GM12878 (cell line): ENCODE measurements around the gene PTPMT1. TPM values are rescaled to one million over a fixed set of nuclear protein-coding genes. Genes with fewer than 3 reads are reported as not detected.

Source experiments
- ATF7 ChIP-seq: fragments of 450-650 bp; IDR thresholded peaks from 2 replicates; pipeline ENCODE4 v1.6.1; 2016; ENCODE audit warnings: low read depth, mild to moderate bottlenecking
- CHD1 ChIP-seq: IDR thresholded peaks from 2 replicates; pipeline ENCODE4 v1.6.1; 2012; ENCODE audit warnings: low read depth, low read length, improper control_type of control experiment
- CHD2 ChIP-seq: IDR thresholded peaks from 2 replicates; pipeline ENCODE4 v1.6.1; 2011; ENCODE audit warnings: low read depth, low read length, improper control_type of control experiment, borderline replicate concordance
- EED ChIP-seq: sonication (generic); IDR thresholded peaks from 2 replicates; pipeline ENCODE4 v1.6.1; 2016; ENCODE audit warnings: antibody characterized with exemption, low read depth
- FOS ChIP-seq: IDR thresholded peaks from 3 replicates; pipeline ENCODE4 v1.6.1; 2011; ENCODE audit warnings: borderline replicate concordance; ENCODE audit not compliant: insufficient read length; ENCODE audit errors: extremely low read depth
- FOXM1 ChIP-seq: IDR thresholded peaks from 2 replicates; pipeline ENCODE4 v1.6.1; 2012; ENCODE audit warnings: low read depth, mild to moderate bottlenecking, inconsistent platforms, low read length, moderate library complexity
- IKZF2 ChIP-seq, 2 experiments: fragments of 450-650 bp; IDR thresholded peaks; 2 replicates each; pipeline ENCODE4 v1.6.1; 2017; ENCODE audit warnings: mild to moderate bottlenecking in 2 of 2, moderate library complexity in 2 of 2
- JUND ChIP-seq: IDR thresholded peaks from 2 replicates; pipeline ENCODE4 v1.6.1; 2012; ENCODE audit warnings: low read depth, mild to moderate bottlenecking, low read length, improper control_type of control experiment, moderate library complexity
- KAT2A ChIP-seq: conservative IDR thresholded peaks from 2 replicates; pipeline ENCODE4 v1.6.1; 2011; ENCODE audit warnings: low read depth, low read length; ENCODE audit not compliant: control insufficient read depth
- KDM1A ChIP-seq: fragments of 200-600 bp; sonication (generic); IDR thresholded peaks from 2 replicates; pipeline ENCODE4 v1.6.1; 2016; ENCODE audit warnings: borderline replicate concordance
- MTA3 ChIP-seq: IDR thresholded peaks from 2 replicates; pipeline ENCODE4 v1.6.1; 2012; ENCODE audit warnings: low read length, inconsistent platforms, borderline replicate concordance
- NBN ChIP-seq: fragments of 450-650 bp; IDR thresholded peaks from 2 replicates; pipeline ENCODE4 v1.6.1; 2016
- NFYB ChIP-seq: IDR thresholded peaks from 2 replicates; pipeline ENCODE4 v1.6.1; 2011; ENCODE audit warnings: low read depth, mild to moderate bottlenecking, low read length, improper control_type of control experiment, moderate library complexity; ENCODE audit not compliant: insufficient read depth
- RAD21 ChIP-seq: IDR thresholded peaks from 2 replicates; pipeline ENCODE4 v1.6.1; 2011; ENCODE audit warnings: mild to moderate bottlenecking, low read depth, low read length, moderate library complexity; ENCODE audit not compliant: insufficient read depth
- RCOR1 ChIP-seq: conservative IDR thresholded peaks from 2 replicates; pipeline ENCODE4 v1.6.1; 2012; ENCODE audit warnings: low read depth, low read length, improper control_type of control experiment
- REST ChIP-seq: IDR thresholded peaks from 2 replicates; pipeline ENCODE4 v1.6.1; 2012; ENCODE audit warnings: mild to moderate bottlenecking, low read depth, low read length
- RUNX3 ChIP-seq: IDR thresholded peaks from 2 replicates; pipeline ENCODE4 v1.6.1; 2012; ENCODE audit warnings: low read length, inconsistent platforms
- SP1 ChIP-seq: IDR thresholded peaks from one replicate; pipeline ENCODE4 v1.6.1; 2011; ENCODE audit warnings: low read depth, low read length
- SPI1 ChIP-seq: IDR thresholded peaks from 2 replicates; pipeline ENCODE4 v1.6.1; 2011; ENCODE audit warnings: low read depth, mild to moderate bottlenecking, low read length, moderate library complexity, borderline replicate concordance; ENCODE audit not compliant: insufficient read depth
- STAT3 ChIP-seq: IDR thresholded peaks from 2 replicates; pipeline ENCODE4 v1.6.1; 2011; ENCODE audit warnings: low read depth, low read length, improper control_type of control experiment
- TAF1 ChIP-seq: IDR thresholded peaks from 2 replicates; pipeline ENCODE4 v1.6.1; 2011; ENCODE audit warnings: mild to moderate bottlenecking, low read depth, low read length, borderline replicate concordance
- YY1 ChIP-seq: IDR thresholded peaks from 2 replicates; pipeline ENCODE4 v1.6.1; 2011; ENCODE audit warnings: low read depth, mild to moderate bottlenecking, low read length
- ZNF217 ChIP-seq: fragments of 450-650 bp; IDR thresholded peaks from 2 replicates; pipeline ENCODE4 v1.6.1; 2017; ENCODE audit warnings: antibody characterized with exemption, mild to moderate bottlenecking
- ZNF274 ChIP-seq: IDR thresholded peaks from one replicate; pipeline ENCODE4 v1.8.0; 2011; ENCODE audit not compliant: insufficient read length, insufficient read depth
- ZNF384 ChIP-seq: IDR thresholded peaks from 2 replicates; pipeline ENCODE4 v1.6.1; 2012; ENCODE audit warnings: low read depth, mild to moderate bottlenecking, low read length, improper control_type of control experiment, borderline replicate concordance
- ZNF687 ChIP-seq: fragments of 450-650 bp; IDR thresholded peaks from 2 replicates; pipeline ENCODE4 v1.6.1; 2017; ENCODE audit warnings: mild to moderate bottlenecking, moderate library complexity
- polyA plus RNA-seq, 11 experiments: library from polyadenylated mRNA; depleted of rRNA in 4 of 11; unstranded in 6 of 11; stranded (reverse) in 5 of 11; fragments of >200 nt; fragmentation: Nextera tagmentation in 4 of 11; fragmentation: Illumina TruSeq in 1 of 11; extraction: Ambion mirVana in 4 of 11; extraction: Trizol in 1 of 11; gene quantifications; 1 replicate in 1 of 11; 2 replicates in 10 of 11; pipeline versions ENCODE4 v1.2.1 to v1.2.3, GENCODE V29; 2011 to 2016; ENCODE audit warnings: inconsistent platforms in 2 of 11, missing spikeins in 2 of 11, low read depth in 1 of 11
- total RNA-seq, 4 experiments: library from RNA; depleted of rRNA in 3 of 4; stranded (reverse); fragments of >200 nt in 3 of 4; fragmentation: Illumina TruSeq in 1 of 4; extraction: Trizol in 1 of 4; gene quantifications; 2 replicates each; pipeline versions ENCODE4 v1.2.1 to v1.2.3, GENCODE V29; 2013 to 2021

The PTPMT1 gene
- total and polyA plus RNA-seq, 10 of the 15 experiments (the other 5 are each of a cell fraction or from before 2014, with no cell fraction given) = 12.0 to 116 (median 58.2) TPM

GRCh38 chr11:47611348-47611794, 46.0 kb downstream of the PTPMT1 start (continued):
- TF ChIP-seq NFYB (no peak), RAD21 (no peak), REST (no peak), RUNX3 (peak; percentile 60), FOXM1 (no peak), FOS (no peak), CHD1 (no peak), IKZF2 (IDR thresholded peaks at IDR 0.05) (peak; percentile 61 to 73), KDM1A (no peak), TAF1 (no peak), SP1 (no peak), SPI1 (peak; percentile 93), RCOR1 (no peak), ZNF274 (no peak), JUND (no peak), YY1 (no peak), CHD2 (no peak), ZNF384 (no peak), MTA3 (no peak), ZNF217 (no peak), ATF7 (no peak), KAT2A (no peak), EED (peak; percentile 49; the same call in 1 of the 2 replicates), STAT3 (no peak), NBN (no peak), ZNF687 (no peak)
